GM21447 (cell line): Measurements from ENCODE around the gene S100A16.

Experiments used
- ATAC-seq: cut with Tn5 transposase; IDR thresholded peaks from one replicate; pipeline ENCODE4 v1.9.1; 2021; ENCODE audit not compliant: unreplicated experiment

Gene S100A16

DNA sequence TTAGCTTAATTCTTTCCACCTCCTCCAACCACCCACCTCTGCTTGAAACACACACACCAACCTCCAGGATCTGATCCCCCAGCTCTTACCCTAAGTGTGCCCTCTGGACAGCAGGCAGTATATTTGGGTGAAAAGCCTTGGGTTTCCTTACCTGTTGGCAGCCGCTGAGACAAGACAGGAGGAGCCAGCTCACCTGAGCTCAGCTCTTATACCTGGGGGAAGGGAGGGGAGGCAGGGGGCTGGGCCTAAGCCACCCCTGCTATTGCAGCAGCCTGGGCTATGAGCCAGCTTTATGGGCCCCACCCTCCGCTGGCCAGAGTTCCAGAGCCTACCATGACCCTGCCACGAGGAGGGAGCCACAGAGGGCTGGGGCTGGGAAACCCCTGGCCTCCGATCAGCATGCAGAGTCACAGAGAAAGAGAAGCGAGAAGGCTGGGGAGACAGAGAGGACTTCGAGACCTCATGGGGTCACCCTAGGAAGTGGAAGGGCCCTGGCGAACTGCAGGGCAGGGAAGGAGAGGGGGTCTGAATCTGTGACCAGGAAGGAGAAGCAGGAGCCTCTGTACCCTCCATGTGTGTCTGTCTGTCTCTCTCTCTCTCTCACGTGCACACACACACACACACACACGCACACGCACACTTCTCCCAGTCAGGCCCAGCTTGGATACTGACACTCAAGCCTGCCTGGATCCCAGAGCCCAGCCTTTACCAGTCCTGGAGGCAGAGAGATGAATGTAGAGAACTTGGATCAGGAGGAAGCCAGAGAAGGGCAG lies 3.4 kb upstream of the S100A16 start, which contains the start of gene S100A14:
S100A14 (minus strand) TSS at position 182 of the 773 bp plus-strand sequence. CDS start 467 bp downstream, outside the sequence.
- ATAC-seq, result no peak

DNA sequence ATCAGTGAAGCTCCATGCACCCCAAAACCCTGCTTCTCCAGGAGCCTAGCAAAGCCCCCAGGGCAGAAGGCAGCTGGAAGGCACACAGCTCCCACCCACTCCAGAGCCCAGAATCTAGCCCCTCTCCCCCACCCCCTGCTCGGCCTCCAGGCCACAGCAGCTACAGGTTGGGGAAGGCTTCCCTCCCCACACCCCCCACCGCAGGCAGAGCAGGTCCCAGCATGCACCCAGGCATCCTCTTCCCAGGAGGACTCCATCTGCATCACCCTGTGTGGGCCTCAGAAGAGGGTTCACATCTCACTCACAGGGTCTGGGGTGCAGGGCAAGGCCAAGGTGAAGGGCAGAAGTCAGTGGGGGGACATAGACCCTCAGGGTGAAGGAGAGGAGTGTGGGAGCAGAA lies 2.5 kb upstream of the S100A16 start:
- no peak for ATAC-seq

DNA sequence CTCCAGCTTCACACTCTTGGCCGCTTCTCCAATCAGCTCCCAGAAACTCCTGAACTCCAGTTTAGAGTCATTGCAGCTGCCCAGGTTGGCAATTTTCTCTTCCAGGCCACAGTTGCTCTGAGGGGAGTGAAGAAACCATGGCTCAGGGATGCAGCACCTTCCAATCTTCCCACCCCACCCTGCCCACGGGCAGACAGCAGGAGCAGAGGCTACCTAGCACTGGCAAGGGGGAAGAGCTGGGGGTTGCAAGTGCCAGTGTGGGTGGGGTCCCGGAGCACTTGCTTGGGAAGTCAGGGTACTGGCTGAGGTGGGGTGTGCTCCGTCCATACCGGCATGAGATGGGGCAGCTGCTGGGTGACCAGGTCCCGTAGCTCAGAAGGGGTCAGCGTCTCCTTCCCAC lies 2.0 kb upstream of the S100A16 start:
- ATAC-seq, result no peak

DNA sequence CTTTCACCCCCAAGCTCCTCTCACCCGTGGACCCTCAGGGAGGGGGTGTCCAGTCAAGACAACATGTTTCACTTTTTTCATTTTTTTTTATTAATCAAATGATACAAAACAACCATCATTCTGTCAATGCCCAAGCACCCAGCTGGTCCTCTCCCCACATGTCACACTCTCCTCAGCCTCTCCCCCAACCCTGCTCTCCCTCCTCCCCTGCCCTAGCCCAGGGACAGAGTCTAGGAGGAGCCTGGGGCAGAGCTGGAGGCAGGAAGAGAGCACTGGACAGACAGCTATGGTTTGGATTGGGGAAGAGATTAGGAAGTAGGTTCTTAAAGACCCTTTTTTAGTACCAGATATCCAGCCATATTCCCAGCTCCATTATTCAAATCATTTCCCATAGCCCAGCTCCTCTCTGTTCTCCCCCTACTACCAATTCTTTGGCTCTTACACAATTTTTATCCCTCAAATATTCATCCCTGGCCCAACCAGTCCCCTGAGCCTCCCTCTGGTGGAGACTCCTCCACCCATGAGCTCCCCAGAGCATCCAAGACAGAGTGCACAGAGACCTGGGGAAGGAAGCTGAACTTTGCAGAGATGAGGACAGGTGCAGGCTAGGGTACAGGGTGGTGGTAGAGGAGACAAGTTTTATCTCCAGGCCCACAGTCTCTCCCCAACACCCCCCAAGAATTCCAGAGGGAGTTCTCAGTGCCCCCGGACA lies 1.4 kb upstream of the S100A16 start:
- no peak for ATAC-seq

DNA sequence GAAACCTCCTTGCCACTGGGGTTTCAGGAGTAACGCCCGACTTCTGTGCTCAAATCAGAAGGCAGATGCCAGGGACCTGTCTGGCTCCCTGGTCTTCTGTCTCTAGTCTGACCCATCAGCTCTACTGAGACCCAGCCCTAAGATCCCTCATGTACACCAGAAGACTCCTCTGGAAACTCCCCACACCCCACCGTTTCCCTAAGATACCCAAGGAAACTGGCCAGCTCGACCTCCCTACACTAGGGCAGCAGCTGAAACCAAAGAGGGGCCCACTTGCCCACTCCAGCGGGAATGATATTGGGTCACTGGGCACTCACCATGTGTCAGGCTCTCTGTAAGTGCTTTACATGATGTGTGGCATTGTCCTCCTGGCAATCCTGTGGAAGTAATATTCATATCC lies 469 bp upstream of the S100A16 start:
- no peak for ATAC-seq

DNA sequence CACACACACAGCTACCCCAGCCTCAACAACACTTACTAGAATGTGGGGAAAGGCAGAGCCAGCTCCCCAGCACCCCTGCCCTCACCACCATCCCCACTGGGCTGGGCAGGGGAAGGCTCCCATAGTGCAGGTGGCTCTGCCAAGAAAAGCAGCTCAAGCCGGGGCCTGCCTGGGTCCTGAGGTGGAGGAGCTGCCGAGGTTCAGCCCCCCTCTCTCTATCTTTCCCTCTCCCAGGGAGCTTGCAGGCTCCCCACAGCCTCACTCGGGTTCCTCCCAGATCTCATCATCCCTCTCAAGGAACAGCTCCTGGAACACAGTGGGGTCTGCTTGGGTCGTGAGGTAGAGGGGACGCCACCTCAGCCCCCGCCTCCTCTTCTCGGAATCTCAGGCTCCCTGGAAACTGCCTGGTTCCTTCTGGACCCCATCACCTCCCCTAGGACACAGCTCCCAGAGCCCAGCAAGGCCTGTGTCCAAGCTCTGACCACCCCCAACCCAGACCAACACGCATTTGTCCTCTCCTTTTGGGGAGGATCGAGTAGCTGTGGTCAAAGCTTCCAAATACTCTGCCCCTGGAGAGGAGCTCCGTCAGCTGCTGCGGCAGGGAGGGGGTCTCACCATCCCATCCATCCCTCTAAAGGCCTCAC lies 704 bp downstream of the S100A16 start:
- ATAC-seq, result no peak

DNA sequence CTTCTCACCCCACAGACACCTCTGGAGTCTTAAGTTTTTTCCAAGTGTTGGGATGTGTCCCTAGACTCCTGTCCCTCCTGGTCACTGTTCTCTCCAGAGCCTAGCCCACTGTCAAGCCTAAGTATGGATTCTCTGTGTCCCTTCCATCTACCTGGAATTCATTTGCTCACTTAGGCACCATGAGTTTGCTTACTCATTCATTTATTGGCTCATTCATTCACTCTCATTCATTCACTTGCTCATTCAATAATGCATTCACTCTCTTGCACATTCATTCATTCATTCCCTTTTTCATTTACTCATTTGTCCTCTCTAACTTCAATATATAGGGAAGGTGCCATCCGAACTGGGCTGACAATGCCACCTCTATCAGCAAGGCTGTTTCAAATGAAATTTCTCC lies 1.6 kb downstream of the S100A16 start:
- ATAC-seq, result no peak

DNA sequence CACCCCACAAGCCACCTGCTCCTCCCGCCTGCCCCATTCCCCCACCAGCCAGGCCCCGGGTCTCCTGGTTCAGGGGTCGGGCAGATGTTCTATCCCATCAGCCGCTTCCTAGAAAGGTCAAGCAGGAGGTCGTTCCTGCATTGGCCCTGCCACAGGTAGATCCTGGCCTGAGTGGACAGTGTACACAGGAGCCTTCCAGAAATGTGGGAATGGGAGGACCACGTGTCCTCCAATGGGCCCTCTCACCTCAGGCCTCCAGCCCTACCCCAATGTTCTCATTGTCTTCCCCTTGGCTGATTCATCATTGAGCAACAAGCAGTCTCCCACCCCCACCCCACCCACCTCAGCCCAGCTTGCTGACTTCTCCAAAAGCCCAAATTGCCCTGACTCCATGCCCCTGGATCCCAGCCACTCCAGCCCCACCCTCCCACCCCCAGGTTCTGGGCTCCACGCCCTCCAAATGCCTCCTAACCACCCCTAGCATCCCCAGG lies 2.1 kb downstream of the S100A16 start:
- ATAC-seq, result no peak

DNA sequence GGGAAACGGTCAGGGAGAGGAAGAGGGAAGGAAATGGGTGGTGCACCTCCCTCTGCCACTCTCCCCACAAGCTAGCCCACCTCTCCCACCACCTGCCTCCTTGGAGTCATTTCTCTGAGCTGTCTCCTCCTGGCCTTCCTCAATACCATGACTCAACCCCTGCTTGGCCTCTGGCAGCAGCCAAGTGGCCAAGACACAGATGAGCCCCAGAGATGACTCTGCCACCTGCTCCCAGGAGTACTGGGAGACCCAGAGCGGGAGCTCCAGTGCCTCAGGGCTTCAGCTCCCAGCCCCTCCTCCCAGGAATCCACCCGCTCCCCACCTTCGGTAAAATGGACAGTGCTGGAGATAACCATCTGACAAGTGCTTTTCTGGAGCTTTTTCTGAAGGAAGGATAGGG lies 2.6 kb downstream of the S100A16 start:
- no peak for ATAC-seq

DNA sequence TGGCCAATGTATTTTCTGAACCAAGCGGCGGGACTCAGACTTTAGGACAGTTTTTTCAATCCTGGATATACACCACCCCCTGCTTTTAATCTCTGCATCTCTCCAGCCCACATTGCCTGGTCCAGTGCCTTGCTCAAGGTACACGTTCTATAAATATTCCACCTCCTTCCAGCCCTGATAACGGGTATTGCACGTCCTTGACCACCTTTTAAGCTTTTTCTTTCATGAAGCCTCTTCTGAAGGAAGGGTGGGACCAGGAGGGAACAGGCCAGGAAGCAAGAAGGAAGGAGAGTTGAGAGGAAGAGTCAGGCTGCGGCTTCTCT lies 3.4 kb downstream of the S100A16 start:
- ATAC-seq, result no peak

DNA sequence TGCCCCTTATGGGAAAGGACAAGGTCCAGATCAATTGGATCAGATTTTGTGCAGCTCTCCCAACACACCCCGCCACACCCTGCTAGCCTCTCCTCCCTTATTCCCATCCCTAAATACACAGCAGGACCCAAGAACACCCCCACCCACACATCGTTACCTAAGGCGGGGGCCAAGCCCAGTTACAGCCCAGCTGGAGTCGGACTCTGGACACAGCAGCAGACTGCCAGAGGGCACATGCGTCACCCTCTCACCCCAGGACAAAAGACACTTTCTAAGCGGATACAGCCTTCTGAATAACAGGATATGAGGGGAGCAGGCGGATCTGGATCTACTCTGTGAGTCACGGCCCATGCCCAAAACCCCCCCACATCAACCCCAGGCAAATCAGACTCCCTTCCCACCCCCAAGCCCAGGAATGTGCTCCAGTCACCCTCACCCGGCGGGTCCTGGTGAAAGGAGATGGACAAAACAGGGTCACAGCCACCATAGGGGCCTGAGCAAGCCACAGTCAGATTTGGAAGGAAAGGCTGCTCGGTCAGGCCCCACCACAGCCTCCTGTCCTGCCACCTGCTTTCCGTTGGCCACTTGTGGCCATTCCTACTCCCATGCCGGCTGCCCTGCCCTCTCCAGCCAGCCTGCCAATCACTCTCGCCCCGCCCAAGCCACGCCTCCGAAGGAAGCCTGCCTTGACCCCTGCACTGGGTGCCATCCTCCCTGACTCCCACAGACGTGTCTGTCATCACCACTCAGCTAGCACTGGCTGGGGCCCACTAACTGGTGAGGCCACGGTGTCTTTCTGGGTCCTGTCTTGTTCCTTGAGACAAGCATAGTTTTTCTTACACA lies 4.0 kb downstream of the S100A16 start:
- no peak for ATAC-seq

DNA sequence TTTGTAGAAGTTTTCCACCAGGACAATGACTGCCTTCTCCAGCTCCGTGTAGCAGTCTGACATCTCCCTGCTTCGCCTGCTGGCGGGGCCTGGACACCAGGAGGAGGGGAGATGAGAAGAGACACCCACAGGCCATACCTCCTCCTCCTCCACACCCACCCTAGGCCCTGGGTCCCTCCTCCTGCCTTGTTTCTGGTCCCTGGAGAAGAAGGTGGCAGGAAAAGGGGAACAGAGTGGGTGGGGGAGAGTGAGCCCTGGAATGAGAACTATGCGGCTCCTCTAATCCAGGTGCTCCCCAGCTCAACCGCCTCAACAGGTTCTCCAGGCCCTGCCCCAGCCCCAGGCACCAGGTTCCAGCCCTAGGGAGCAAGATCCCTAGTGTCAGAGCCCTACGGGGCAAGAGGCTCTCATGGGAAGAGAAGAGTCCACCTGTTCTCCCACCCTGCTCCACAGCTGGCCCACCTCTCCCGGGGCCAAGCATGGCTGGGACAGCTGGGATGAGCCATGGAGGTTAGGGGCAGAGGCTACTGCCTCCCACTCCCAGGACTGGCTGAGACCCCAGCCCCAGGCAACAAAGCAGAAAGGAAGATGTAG lies 4.8 kb downstream of the S100A16 start:
- ATAC-seq, result no peak

DNA sequence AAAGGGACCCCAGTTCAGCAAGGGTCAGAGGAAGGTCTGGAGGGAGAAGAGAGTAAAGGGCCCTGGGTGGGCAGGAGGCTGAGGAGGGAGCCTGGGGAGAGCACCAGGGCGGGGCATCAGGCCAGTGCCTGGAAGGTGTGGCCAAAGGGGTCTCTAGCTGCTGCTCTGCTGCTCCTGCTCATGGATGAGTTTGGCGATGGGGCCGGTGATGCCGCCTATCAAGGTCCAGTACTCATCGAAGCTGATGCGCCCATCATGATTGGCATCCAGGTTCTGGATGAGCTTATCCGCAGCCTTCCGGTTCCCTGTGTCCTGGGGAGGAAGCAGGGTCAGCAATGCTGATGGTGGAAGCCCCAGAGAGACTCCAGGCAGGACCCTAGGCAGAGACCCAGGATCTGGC lies 5.6 kb downstream of the S100A16 start:
- ATAC-seq, result no peak

DNA sequence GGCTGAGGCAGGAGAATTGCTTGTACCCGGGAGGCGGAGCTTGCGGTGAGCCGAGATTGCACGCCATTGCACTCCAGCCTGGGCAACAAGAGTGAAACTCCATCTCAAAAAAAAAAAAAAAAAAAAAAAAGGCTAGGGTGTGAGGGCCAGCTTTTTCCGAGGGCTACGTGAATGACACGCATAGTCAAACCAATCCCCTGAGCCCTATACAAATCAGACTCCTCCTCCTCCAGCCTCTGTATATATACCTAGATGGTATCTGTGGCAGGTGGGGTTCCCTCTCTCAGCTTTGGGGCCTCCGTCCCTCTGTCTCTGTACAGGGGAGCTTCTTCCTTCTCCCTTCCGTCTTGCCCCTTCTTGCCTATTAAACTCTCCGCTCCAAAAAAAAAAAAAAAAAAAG lies 6.7 kb downstream of the S100A16 start:
- ATAC-seq, result no peak

DNA sequence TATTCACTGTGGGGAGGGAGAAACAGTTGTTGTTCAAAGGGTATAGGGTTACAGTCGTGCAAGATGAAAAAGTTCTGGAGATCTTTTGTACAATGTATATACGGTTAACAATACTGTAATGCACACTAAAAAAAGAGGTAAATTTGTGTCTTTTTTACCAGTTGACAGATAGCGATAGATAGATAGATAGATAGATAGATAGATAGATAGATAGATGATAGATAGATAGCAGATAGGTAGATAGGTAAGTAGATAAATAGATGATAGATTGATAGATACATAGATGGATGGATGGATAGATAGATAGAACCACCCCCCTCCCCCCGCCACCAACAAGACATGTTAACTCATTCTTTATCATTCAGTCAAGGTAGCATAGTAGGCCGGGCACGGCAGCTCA lies 10.2 kb downstream of the S100A16 start:
- no peak for ATAC-seq

DNA sequence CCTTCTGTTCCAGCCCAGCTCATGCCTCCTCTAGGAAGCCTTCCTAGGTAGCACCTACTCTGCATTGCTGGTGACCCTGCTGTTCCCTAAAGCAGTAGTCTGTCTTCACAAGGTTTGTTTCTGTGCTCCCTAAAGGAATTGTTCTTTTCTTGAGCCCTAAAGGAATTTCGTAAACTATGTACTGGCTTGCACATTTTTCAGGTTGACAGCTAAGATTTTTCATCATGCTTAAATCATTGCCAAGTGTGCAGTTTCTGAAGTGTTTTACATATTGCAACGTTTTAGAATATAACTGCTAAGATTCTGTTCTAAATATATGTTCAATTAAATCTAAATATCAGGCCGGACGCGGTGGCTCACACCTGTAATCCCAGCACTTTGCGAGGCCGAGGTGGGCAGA lies 13.1 kb downstream of the S100A16 start:
- no peak for ATAC-seq

DNA sequence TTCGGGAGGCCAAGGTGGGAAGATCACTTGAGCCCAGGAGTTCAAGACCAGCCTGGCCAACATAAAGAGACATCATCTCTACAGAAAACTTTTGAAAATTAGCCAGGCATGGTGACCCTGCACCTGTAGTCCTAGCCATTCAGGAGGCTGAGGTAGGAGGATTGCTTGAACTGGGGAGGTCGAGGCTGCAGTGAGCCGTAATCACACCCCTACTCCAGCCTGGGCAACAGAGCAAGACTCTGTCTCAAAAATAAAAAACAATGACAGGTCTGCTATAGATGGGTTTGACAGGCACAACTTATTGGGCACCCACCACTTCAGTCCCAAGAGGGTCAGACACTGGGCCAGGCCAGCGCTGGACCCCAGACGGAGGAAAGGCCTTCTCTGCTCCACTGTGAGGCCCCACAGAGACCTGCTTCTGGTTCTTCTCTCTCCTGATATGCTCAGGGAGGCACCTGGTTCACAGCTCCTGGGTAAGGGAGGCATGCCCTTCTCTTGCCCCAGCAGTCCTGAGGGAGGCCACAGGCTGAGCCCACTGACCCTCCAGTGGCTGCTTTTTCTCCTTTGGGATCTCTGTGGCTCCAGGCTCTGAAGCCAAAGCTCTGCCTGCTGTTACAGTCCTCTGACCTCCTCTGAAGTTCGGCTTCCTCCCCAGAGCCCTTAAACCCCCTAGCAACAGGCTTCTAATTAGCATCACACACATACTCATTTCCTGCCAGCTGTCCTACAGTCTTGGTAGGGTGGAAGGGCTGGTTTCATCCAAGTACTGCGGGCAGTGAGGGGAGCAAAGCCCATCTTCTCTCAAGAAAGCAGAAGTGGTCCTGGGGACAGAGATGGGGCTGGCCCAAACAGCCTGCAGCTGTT lies 14.4 kb downstream of the S100A16 start:
- peak; percentile 99 for ATAC-seq

DNA sequence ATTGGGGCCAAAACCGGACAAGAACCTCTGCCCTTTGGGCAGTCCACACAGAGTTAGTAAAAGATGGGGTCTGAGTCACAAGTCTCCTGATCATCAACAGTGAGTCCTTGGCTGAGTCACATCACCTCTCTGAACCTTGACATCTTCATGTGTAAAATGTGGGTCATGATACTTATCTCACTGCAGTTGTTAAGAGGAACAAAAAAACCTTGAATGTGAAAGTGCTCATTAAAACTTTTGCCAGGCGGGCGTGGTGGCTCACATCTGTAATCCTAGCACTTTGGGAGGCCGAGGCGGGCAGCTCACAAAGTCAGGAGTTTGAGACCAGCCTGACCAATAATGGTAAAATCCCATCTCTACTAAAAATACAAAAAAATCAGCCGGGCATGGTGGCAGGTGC lies 15.7 kb downstream of the S100A16 start:
- no peak for ATAC-seq

DNA sequence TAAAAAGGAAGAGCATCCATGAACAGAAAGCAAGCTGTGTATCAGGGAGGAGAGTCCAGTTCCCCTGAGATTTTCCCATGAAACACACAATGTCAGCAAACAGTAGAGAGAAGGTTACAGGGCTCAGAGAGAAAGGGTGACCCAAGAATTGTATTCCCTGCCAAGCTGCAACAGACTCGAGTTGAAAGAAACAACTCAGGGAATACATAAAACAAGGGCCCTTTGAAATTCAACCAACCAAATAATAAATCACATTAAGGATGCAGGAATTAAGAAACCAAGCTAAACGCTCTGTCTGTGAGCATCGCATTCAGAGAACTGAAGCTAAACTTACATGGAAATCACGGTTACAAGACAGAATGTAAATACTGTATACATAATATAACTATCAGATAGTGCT lies 20.2 kb downstream of the S100A16 start:
- ATAC-seq, result no peak

DNA sequence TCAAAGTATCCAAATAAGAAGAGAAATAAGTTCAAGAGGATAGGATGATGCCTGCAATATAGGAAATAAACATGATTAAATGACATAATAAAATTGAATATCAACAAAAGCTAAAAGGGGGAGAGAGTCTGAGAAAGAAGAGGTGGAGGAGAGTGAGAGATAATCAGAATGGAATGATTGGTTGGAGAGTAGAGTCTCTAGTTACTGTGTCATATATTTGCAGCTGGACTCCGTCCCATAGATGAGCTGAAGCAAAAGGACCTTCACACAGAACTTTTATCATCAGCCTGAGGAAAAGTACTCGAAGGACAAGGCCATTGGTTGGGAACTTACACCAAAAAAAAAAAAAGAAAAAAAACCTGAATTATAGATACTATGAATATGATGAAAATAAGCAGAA lies 24.5 kb downstream of the S100A16 start:
- ATAC-seq, result no peak
